ENCODE data around the gene FAM133A.
A peak's percentile ranks its signal among the peaks of the same experiment; 100 is the strongest.

Gene FAM133A

DNA sequence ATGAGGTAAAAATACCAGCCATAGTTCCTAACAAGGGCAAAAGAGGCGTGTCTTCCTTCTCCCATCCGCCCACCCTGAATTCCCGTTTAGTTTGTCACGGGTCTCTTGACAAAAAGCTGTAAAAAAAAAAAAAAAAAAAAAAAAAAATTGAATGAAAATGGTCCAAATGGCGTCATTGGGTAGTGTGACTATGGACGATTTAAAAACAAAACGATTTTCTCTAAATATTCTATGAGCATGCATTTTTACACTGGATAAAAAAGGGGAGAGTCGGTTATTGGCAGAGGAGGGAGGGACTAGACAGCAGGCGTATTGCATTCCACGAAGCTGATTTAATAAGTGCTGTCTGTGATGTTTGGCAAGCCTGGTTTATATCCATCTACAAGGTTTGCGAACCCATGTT, at the start of gene FAM133A:
FAM133A (plus strand) TSS at position 338 of the 403 bp plus-strand sequence. CDS start 35,214 bp downstream, outside the sequence.
- H3K4me3 ChIP-seq (ENCODE audit: low read depth, low read length) = peak within 1 kb of the TSS; percentile 54
- TF ChIP-seq CTCF (conservative IDR thresholded peaks at IDR 0.05; ENCODE audit: low read depth, low read length) = no peak
- peak; percentile 5 for DNase-seq (ENCODE audit: low read depth)

DNA sequence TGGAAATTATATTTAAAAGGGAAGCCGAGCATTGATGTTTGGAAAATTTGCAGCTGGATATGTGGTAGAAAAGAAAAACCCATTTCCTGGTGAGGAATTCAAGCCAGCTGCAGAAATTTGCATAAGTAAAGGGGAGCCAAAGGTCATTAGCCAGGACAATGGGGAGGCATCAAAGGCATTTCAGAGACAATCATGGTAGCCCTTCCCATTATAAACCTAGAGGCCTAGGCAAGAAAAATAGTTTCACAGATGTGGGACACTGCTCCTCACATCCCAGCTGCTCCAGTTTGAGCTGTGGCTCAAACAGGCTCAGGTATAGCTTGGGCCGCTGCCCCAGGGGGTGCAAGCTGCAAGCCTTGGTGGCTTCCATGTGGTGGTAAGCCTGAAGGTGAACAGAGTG, 36.4 kb upstream of the FAM133A start:
- no peak overlapping the region for H3K4me3 ChIP-seq (ENCODE audit: low read depth, low read length)
- no peak for DNase-seq (ENCODE audit: low read depth)
- TF ChIP-seq CTCF (conservative IDR thresholded peaks at IDR 0.05; ENCODE audit: low read depth, low read length) = no peak

DNA sequence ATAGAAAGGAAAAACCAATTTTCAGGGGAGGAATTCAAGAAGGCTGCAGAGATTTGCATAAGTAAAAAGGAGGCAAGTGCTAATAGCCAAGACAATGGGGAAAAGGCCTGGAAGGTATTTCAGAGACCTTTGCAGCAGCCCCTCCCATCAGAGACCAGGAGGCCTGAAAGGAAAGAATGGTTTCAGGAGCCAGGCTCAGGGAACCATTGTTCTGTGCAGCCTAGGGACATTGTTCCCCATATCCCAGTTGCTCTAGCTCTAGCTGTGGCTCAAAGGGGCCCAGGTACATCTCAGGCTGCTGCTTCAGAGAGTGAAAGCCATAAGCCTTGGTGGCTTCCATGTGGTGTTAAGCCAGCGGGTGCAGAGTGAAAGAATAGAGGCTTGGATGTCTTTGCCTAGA, 24.6 kb upstream of the FAM133A start:
- no peak for DNase-seq (ENCODE audit: low read depth)
- no peak for TF ChIP-seq CTCF (conservative IDR thresholded peaks at IDR 0.05; ENCODE audit: low read depth, low read length)
- no peak overlapping the region for H3K4me3 ChIP-seq (ENCODE audit: low read depth, low read length)

- H3K4me3 ChIP-seq (ENCODE audit: low read depth, low read length) = no peak overlapping the region
- no peak for TF ChIP-seq CTCF (conservative IDR thresholded peaks at IDR 0.05; ENCODE audit: low read depth, low read length)
- DNase-seq (ENCODE audit: low read depth) = no peak
These were observed 13.4 kb upstream of the FAM133A start for GRCh38 chrX:93660575-93660974.

DNA sequence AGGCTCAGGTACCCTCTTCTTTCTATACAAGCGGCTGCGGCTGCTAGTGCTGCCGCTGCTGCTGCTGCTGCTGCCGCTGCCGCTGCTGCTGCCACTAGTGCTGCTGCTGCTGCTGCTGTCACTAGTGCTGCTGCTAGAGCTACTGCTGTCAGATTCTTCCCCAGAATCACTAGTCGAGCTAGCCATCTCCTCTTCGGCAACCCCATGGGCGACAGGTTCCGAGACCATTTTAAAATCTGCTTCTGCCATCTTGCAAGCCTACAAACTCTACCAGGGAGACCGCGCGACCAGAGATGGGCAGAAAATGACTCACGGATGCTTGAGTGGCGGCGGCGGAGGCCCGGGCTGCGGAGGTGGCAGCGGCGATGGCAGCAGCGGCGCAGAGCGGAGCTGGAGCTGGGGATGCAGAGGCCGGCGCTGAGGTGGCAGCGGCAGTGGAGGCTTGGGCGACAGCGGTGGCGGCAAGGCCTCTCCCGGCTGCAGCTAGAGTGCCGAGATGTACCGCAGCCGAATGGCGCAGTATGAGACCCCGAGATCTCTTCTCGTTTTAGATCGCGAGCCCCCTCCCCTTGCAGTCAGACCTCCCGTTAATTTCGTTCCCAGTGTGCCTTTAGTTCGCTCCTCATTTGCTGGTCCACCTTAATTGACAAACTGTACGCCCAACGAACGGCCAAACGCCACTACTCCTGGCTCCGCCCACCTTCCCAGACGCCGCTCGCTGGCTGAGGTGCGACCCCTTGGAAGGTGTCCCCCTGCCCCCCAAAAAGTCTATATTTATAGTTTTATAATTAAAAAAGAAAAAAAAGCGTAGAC, 744 bp upstream of the FAM133A start, which contains the start of gene NAP1L3:
NAP1L3 (minus strand) TSS at position 523 of the 813 bp plus-strand sequence; CDS start at position 249, 274 bp downstream.
- no peak for TF ChIP-seq CTCF (conservative IDR thresholded peaks at IDR 0.05; ENCODE audit: low read depth, low read length)
- H3K4me3 ChIP-seq (ENCODE audit: low read depth, low read length) = peak within 1 kb of the TSS; percentile 54
- peak; percentile 48 for DNase-seq (ENCODE audit: low read depth)

DNA sequence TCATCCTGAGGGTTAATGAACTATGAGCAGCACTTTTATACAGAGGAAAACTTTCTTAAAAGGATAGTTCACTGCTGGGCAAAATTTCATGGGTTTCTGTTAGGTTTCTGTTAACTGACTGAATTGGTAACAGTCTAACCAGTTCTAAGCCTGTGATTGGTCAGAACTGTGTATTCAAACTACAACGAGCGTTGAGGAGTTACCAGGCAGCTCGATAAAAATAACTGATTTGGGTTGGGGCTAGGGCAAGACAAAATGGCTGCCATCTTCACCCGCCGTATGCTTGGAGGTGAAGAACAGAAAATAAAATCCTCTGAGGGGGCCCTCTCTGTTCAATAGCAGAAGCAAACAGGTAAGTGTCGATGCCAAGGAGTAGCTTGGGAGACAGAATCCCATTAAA, 22.0 kb downstream of the FAM133A start:
- H3K4me3 ChIP-seq (ENCODE audit: low read depth, low read length) = no peak overlapping the region
- no peak for DNase-seq (ENCODE audit: low read depth)
- no peak for TF ChIP-seq CTCF (conservative IDR thresholded peaks at IDR 0.05; ENCODE audit: low read depth, low read length)

DNA sequence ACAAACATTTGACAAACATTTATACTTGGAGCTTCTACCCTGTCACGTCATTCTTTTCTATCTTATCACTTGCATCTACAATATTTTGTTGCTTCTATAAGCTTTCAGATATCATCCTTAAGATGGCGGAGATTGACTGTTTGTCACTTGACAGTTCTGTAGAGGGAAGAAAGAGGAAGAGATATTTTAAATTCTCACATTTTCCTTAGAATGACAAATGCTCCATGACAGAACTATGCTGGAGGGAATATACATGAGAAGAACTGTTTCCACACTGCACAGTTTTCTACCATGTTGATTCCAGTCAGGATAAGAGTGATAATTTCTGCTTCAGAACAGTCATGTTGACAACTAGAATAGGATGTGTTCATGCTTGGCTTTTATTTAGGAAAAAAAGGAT, 29.7 kb downstream of the FAM133A start:
- no peak overlapping the region for H3K4me3 ChIP-seq (ENCODE audit: low read depth, low read length)
- DNase-seq (ENCODE audit: low read depth) = no peak
- TF ChIP-seq CTCF (conservative IDR thresholded peaks at IDR 0.05; ENCODE audit: low read depth, low read length) = no peak

All from choroid plexus epithelial cell (primary cell).